Measurements from ENCODE around the gene NBEAL2. TPM values are rescaled to one million over a fixed set of nuclear protein-coding genes. Genes with fewer than 3 reads are reported as not detected.

The NBEAL2 gene
- polyA plus RNA-seq, 1 donor from 2014 or later: 6.7 TPM

DNA sequence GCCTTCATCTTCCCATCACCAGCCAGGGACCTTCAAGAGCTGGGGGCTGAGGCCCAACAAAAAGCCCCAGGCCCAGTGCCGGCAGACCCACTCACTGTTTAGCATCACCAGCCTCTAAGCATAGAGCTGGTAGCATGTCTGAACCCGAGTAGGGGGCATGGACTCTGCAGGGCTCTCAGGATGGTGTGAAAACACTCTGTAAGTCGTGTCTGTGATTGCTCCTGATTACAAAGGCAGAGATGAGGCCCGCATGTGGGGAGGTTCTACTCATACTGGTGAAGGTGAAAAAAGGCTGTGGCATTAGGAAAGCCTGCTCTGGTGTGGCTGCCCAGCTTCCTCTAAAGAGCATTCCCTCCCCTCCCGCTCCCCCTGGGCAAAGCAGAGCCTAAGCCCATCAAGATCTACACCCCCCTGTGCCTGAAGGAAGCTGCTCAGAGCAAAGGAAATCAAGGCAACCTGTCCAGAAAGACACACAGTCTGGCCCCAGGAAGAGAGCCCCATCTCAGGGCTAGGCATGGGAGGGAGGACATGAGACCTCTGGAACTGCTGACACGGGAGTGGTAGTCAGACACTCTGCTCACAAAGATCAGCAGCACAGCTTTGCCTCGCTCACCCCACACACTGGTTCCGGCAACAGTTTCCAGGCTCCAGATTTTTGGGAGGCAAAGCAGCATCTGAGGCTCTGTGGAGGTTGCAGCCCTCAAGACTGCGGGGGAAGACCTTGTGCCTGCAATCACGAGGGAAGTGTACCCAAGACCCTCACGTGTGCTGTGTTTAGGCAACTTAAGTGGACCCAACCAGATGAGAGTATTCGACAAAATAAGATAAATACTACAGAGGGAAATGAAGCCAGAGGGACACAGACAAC, 39.7 kb upstream of the NBEAL2 start:
- Mint-ChIP-seq H3K27me3 (no peaks in the 10 kb centered on the region), H3K4me3 (peak overlapping the region in 2 of 4 donors; percentile 18 to 72), H3K36me3 (peaks cover 3% of the 10 kb centered on the region), H3K4me1 (peaks cover 48 to 64% (median 57%) of the 10 kb centered on the region in 3 donors), H3K9me3 (peaks cover 0 to 2% (median 0%) of the 10 kb centered on the region in 3 donors), H3K27ac (peak overlapping the region; percentile 91 to 93 (median 91))

DNA sequence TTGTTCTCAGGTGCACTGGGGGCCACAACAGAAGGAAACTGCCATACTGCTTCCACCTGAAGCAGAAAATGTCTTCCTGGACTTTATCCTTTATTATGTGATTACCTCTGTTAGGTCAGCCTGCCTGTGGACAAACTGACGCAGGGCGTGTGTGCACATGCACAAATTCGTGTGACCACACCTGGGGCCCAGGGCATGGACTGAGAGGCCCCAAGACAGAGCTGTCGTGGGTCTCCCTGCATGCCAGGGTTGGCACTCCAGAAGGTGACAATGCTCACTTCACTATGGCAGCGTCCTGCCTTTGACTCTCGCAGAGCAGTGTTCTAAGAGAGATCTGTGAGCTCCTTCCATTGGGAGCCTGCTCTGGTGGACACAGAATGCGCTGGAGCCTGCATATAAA, 37.4 kb upstream of the NBEAL2 start:
- peaks cover 54 to 76% (median 63%) of the 10 kb centered on the region in 3 donors for H3K4me1 Mint-ChIP-seq
- peaks cover 0 to 2% (median 0%) of the 10 kb centered on the region in 3 donors for H3K9me3 Mint-ChIP-seq
- peaks cover 5% of the 10 kb centered on the region for H3K36me3 Mint-ChIP-seq
- H3K27ac Mint-ChIP-seq: peak overlapping the region; percentile 53 to 71 (median 64)
- no peaks in the 10 kb centered on the region for H3K27me3 Mint-ChIP-seq
- H3K4me3 Mint-ChIP-seq: no peak overlapping the region

DNA sequence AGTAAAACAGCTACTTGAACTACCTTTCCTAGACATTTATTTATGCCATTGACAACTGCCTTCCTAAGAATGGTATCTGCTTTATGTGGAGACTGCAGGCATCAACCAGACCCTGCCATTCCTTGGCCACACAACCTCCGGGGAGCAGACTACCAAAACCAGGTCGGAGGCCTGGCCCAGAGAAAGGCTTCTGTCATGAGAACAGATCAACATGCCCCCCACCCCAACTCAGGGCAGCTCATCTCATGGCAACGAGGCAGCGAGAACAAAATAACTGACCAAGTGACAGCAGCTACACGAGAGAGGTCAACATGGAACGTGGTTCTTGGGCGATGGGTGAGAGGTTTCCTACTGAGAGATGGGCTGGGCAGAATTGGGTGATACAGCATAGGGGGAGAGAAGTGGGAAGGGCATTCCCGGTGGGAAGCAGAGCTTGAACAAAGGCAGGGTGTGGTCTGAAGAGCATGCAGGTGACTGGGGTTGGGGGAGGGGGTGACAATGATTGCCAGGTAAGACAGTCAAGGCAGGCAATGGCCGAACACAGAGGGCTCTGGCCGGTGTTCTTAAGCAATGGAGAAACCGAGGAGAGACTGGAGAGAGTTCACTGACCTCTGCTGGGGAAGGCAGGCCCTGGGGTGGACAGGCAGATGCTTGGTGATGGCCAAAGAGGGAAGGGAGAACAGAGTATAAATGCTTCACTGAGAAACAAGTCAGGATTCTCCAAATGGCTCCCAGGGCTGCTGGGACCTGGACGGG, 36.8 kb upstream of the NBEAL2 start:
- H3K36me3 Mint-ChIP-seq: peaks cover 5% of the 10 kb centered on the region
- H3K27ac Mint-ChIP-seq: peak overlapping the region; percentile 53 to 71 (median 64)
- H3K27me3 Mint-ChIP-seq: no peaks in the 10 kb centered on the region
- peaks cover 0 to 2% (median 0%) of the 10 kb centered on the region in 3 donors for H3K9me3 Mint-ChIP-seq
- peaks cover 57 to 80% (median 67%) of the 10 kb centered on the region in 3 donors for H3K4me1 Mint-ChIP-seq
- H3K4me3 Mint-ChIP-seq: no peak overlapping the region

DNA sequence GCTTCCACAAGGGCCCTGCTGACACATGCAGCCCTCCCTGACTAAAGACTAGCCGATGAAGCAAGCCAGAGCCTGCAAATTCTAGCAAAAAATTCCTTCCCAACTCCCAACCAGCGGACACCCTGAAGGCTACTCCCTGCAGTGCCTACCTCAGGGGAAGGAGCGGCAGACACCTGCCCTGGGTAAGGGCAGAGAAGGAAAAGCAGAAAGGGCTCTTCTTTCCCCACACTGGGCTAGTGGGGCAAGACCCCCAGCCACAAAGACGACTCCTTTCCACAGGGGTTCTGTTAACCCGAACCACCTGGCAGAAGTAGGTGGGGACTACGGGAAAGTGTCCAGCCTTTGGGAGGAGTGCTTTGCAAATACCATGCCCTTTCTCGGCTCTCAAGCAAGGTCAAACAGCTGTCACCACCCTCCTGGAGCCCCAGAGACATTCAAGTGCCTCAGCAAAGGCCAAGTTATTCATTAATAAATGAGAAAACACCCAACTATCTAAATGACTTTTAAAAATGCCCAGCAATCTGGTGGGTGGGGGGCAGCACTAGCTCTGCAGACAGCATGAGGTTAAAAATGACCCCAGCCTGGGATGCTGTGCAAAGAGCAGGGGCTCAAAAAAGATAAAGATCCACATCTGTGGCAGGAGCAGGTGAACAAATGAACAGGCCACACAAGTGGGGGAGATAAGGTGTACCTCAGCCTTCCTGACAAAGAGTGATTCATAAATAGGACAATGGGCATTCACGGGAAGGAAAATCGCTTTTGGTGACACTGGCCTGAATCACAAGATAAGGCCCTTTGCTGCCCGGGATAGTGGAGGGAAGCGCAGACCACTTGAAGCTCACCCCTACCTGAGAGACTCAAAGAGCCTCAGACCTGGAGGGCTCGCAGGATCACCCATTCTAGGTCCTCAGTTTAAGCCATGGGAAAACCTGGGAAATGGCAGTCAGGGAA, 36.0 kb upstream of the NBEAL2 start:
- no peaks in the 10 kb centered on the region for H3K27me3 Mint-ChIP-seq
- H3K4me3 Mint-ChIP-seq: no peak overlapping the region
- peak overlapping the region in 2 of 3 donors; percentile 56 to 85 for H3K27ac Mint-ChIP-seq
- peaks cover 0 to 2% (median 0%) of the 10 kb centered on the region in 3 donors for H3K9me3 Mint-ChIP-seq
- peaks cover 58 to 82% (median 69%) of the 10 kb centered on the region in 3 donors for H3K4me1 Mint-ChIP-seq
- H3K36me3 Mint-ChIP-seq: peaks cover 5% of the 10 kb centered on the region

DNA sequence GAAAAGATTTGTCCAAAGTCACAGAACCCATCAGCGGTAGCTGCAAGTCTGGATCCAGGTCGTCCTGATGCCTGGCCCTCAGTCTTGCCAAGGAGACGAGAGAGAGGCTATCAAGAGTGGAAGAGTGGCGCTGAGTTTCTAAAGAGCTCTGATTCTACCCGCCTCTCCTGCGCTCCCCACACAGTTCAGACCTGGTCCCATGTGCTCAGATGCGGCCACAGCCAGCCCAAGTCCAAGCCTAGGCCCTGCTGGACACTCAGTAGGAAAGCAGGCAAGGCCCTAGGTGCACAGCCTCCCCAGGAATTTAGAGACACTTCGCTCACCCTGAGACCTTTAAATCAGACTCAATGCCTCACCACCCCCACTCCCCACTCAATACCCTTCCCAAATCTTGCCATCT, 35.3 kb upstream of the NBEAL2 start:
- Mint-ChIP-seq H3K27me3 (no peaks in the 10 kb centered on the region), H3K27ac (peak overlapping the region in 2 of 3 donors; percentile 56 to 93), H3K4me3 (no peak overlapping the region), H3K9me3 (peaks cover 0 to 2% (median 0%) of the 10 kb centered on the region in 3 donors), H3K36me3 (peaks cover 5% of the 10 kb centered on the region), H3K4me1 (peaks cover 56 to 82% (median 70%) of the 10 kb centered on the region in 3 donors)

DNA sequence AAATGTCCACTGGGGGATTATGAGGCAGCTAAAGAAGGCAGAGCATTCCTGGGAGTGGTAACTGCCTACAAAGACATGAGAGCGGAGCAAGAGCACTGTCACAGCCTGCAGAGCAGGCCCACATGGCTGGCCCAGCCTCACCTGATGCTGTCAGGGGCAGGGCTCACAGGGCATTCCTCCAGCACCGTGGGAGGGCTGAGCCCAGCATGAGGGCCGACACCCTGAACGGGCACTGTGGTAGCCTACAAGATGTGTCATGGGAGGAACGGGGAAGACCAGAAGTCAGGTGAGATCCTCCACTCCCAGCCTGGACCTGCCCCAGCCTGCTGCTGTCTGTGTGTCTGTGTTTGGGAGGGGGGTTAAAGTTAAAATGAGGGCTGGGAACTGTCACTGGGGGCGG, 33.0 kb upstream of the NBEAL2 start:
- Mint-ChIP-seq H3K9me3 (peaks cover 0 to 2% (median 0%) of the 10 kb centered on the region in 3 donors), H3K27ac (peak overlapping the region in 1 of 3 donors; percentile 90), H3K36me3 (peaks cover 2% of the 10 kb centered on the region), H3K4me3 (peak overlapping the region in 1 of 4 donors; percentile 59), H3K27me3 (no peaks in the 10 kb centered on the region), H3K4me1 (peaks cover 52 to 69% (median 68%) of the 10 kb centered on the region in 3 donors)

DNA sequence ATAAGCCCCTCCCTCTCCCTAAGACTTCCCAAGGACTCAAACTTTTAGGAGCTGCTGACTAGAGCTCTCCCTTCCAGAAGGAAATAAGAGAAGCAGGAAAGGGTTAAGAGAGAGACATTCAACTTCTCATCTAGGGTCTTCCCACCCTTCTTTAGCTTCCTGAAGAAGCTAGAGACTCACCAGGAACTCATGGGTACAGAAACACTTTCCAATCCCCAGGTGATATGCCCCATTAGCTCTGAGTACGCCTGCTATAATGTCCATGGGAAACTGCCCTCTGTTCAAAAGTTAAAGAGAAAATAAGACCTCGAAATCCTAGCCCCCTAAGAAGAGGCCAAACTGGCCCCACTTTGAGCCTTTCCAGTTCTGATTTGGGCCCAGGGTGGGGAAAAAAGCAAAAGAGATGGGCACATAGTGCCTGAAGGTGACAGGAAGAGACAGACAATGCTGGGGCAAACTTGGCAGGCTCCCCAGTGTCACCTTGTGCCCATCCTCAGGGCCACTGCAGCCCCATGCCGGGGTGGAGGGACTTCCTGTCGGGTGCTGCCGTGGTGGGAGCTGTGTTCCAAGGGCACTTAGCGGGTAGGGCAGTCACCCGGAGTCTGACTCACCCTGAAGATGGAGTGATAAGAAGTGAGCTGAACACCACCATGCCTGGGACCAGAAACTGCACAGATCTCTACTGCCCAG, 32.5 kb upstream of the NBEAL2 start:
- peaks cover 2% of the 10 kb centered on the region for H3K36me3 Mint-ChIP-seq
- H3K4me3 Mint-ChIP-seq: peak overlapping the region in 3 of 4 donors; percentile 18 to 83 (median 68)
- H3K27ac Mint-ChIP-seq: peak overlapping the region; percentile 88 to 91 (median 90)
- peaks cover 52 to 71% (median 68%) of the 10 kb centered on the region in 3 donors for H3K4me1 Mint-ChIP-seq
- H3K9me3 Mint-ChIP-seq: peaks cover 0 to 2% (median 0%) of the 10 kb centered on the region in 3 donors
- H3K27me3 Mint-ChIP-seq: no peaks in the 10 kb centered on the region

DNA sequence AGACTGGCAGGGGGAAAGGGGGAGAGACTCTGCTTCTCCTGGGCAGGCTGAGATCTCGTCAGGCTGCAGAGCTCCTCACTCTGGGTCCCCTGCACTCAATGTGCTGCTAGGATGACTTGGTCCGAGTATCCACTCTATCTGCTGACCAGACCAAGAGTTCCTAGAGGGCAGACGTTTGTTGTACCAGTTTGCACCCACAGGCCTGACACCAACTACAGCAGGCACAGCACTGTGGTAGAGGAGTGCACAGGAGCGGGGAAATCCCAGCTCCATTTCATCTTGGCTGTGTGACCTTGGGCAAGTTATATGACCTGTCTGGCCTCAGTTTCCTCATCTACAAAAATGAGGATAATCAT, 31.9 kb upstream of the NBEAL2 start:
- Mint-ChIP-seq H3K36me3 (peaks cover 2% of the 10 kb centered on the region), H3K9me3 (peaks cover 0 to 2% (median 0%) of the 10 kb centered on the region in 3 donors), H3K27ac (peak overlapping the region in 2 of 3 donors; percentile 88 to 90), H3K27me3 (no peaks in the 10 kb centered on the region), H3K4me1 (peaks cover 55 to 73% (median 68%) of the 10 kb centered on the region in 3 donors), H3K4me3 (peak overlapping the region in 3 of 4 donors; percentile 18 to 80 (median 50))

DNA sequence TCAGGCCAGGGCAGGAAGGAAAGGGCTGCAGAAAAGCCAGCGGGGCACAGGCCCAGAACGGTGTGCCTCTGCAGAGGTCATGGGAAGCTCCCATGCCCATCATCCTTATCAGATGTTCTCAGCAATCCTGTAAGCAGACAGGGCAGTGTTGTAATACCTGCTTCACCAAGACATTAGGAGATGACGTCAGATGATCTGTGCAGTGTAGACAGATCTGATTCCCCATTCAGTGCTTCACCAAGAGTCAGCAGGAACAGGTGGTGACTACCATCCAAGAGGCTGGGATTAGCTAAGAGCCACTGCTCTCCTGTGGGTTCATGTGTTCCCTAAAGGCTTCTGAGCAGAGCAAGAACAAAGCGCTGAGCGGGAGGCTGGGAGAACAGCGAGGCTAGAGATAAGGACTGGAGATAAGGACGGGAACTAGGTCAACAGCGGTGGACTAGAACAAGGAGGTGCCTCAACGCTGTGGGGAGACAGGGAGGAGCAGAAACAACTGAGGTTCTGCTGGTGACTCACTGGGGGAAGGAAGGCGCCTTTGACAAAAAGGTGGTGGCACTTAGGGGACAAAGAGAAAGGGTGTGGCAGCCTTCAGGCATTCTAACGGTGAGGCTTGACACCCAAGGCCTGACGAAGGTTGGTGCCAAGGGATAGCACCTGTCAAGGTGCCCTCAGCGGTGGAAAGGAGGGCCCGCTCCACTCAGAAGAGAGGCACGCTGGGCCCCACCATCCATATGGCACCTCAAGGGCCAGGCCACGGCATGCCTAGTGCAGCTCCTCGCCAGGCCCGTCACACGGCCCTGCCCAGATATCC, 31.3 kb upstream of the NBEAL2 start:
- Mint-ChIP-seq H3K4me1 (peaks cover 57 to 75% (median 70%) of the 10 kb centered on the region in 3 donors), H3K4me3 (peak overlapping the region in 3 of 4 donors; percentile 18 to 80 (median 50)), H3K27ac (peak overlapping the region; percentile 88 to 94 (median 90)), H3K36me3 (peaks cover 2% of the 10 kb centered on the region), H3K27me3 (no peaks in the 10 kb centered on the region), H3K9me3 (peaks cover 0 to 2% (median 0%) of the 10 kb centered on the region in 3 donors)

DNA sequence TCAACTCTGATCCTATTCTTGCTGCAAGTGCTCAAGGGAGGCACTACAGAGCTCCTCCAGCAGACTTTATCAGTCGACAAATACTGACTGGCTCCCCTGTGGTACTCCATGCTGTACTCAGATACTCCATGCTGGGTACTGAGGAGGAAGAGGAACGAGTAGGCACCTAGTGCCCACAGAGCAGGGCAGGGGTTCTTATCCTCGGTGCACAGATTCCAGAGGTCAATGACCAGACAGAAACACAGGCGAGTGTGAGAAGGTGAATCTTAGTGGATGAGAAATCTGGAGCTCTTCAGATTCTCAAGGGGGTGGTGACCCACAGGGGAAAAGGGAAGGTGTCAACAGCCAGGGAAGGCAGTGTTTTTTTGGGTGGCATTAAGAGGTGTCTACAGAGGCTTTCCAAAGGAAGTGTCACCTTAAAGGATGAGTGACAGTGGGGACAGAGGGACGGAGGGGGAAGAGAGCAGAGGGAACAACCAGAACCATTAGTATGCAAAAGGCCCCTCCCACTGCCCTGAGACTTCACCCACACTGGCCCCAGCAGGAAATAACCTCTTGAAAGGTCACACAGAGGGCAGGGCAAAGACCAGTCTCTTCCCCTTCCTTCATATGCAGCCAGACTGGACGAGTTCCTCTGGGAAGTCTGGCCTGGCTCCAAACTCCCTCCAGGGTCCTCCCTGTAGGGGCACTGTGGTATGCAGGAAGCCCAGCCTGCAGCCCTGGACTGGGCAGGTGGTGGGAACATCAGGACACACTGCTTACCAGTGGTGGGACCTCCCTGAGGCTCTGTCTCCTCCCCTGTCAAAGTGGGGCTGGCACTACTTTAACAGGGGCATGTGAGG, 30.4 kb upstream of the NBEAL2 start:
- Mint-ChIP-seq H3K27ac (peak overlapping the region; percentile 86 to 90 (median 86)), H3K27me3 (no peaks in the 10 kb centered on the region), H3K9me3 (peaks cover 0 to 2% (median 0%) of the 10 kb centered on the region in 3 donors), H3K4me3 (peak overlapping the region in 2 of 4 donors; percentile 87 to 88), H3K4me1 (peaks cover 63 to 77% (median 73%) of the 10 kb centered on the region in 3 donors), H3K36me3 (peaks cover 2% of the 10 kb centered on the region)

DNA sequence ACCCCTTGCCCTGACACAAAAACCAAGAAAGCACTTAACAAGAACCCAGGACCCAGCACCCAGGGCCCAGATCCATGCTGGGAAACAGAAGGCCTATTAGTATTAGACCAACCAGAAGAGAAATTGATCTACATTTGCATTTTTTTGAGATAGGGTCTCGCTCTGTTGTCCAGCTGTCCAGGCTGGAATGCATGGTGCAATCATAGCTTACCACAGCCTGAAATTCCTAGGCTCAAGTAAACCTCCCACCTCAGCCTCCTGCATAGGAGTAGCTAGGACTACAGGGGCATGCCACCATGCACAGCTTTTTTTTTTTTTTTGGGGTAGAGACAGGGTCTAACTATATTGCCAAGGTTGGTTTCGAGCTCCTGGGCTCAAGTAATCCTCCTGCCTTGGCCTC, 29.3 kb upstream of the NBEAL2 start:
- Mint-ChIP-seq H3K27ac (peak overlapping the region in 1 of 3 donors; percentile 68), H3K4me1 (peaks cover 68 to 81% (median 71%) of the 10 kb centered on the region in 3 donors), H3K4me3 (peak overlapping the region in 2 of 4 donors; percentile 59 to 71), H3K9me3 (no peaks in the 10 kb centered on the region), H3K27me3 (no peaks in the 10 kb centered on the region), H3K36me3 (peaks cover 2% of the 10 kb centered on the region)

DNA sequence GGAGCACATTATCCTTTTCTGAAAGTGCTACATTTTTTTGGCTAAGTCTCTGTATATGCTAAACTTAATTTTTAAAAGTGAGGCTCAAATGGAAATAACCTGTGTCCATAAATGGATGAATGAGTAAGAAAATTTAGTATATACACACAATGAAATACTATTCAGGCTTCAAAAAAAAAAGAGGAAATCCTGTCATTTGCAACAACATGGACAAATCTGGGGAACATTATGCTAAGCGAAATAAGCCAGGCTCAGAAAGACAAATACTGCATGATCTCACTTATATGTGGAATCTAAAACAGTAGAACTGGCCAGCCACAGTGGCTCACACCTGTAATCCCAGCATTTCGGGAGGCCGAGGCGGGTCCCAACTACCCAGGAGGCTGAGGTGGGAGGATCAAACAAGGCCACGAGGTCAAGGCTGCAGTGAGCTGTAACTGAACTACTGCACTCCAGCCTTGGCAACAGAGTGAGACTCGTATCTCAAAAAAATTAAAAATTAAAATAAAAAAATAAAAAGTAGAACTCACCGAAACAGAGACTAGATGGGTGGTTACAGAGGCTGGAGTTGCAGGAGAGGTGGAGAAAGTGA, 28.7 kb upstream of the NBEAL2 start:
- no peak overlapping the region for H3K27ac Mint-ChIP-seq
- H3K36me3 Mint-ChIP-seq: peaks cover under 1% of the 10 kb centered on the region
- H3K4me1 Mint-ChIP-seq: peaks cover 70 to 81% (median 71%) of the 10 kb centered on the region in 3 donors
- H3K27me3 Mint-ChIP-seq: no peaks in the 10 kb centered on the region
- H3K9me3 Mint-ChIP-seq: no peaks in the 10 kb centered on the region
- peak overlapping the region in 2 of 4 donors; percentile 11 to 49 for H3K4me3 Mint-ChIP-seq
